ENCODE measurements around the gene NOSTRIN.
A peak's percentile ranks its signal among the peaks of the same experiment; 100 is the strongest.
"Not testable (repeated sequence)": the region's sequence is repeated elsewhere in the genome, so short reads cannot be mapped to it uniquely, and the experiment has no call there.

NOSTRIN gene

GRCh38 chr2:168801961-168802858 lies at the start of gene NOSTRIN:
TSS of gene NOSTRIN (plus strand) at chr2:168802637. CDS start at chr2:168802647, 10 bp downstream.
- no peak for DNase-seq (ENCODE audit: low read depth in 2 of 2)

GRCh38 chr2:168753765-168754329 lies 48.6 kb upstream of the NOSTRIN start:
- DNase-seq (ENCODE audit: low read depth in 2 of 2) = no peak

GRCh38 chr2:168757223-168757622 lies 45.2 kb upstream of the NOSTRIN start:
- no peak for DNase-seq (ENCODE audit: low read depth in 2 of 2)

- no peak for DNase-seq (ENCODE audit: low read depth in 2 of 2)
Observed at GRCh38 chr2:168758970-168759820, 43.2 kb upstream of the NOSTRIN start.

- no peak for DNase-seq (ENCODE audit: low read depth in 2 of 2)
Observed at GRCh38 chr2:168765401-168765800, 37.0 kb upstream of the NOSTRIN start.

GRCh38 chr2:168766600-168766999 lies 35.8 kb upstream of the NOSTRIN start:
- DNase-seq (ENCODE audit: low read depth in 2 of 2) = no peak

- DNase-seq (ENCODE audit: low read depth in 2 of 2) = no peak
Observed at GRCh38 chr2:168767258-168767657, 35.2 kb upstream of the NOSTRIN start.

GRCh38 chr2:168768357-168768756 lies 34.1 kb upstream of the NOSTRIN start:
- not testable (repeated sequence) for DNase-seq (ENCODE audit: low read depth in 2 of 2)

GRCh38 chr2:168770796-168771195 lies 31.6 kb upstream of the NOSTRIN start:
- DNase-seq (ENCODE audit: low read depth in 2 of 2) = no peak

- DNase-seq (ENCODE audit: low read depth in 2 of 2) = no peak
Observed at GRCh38 chr2:168772704-168773103, 29.7 kb upstream of the NOSTRIN start.

- DNase-seq (ENCODE audit: low read depth in 2 of 2) = no peak
Observed at GRCh38 chr2:168773128-168773527, 29.3 kb upstream of the NOSTRIN start.

- peak; percentile 4 to 14 for DNase-seq (ENCODE audit: low read depth in 2 of 2)
Observed at GRCh38 chr2:168773719-168774521, 28.5 kb upstream of the NOSTRIN start.

- no peak for DNase-seq (ENCODE audit: low read depth in 2 of 2)
Observed at GRCh38 chr2:168775837-168776236, 26.6 kb upstream of the NOSTRIN start.

GRCh38 chr2:168780669-168781071 lies 21.8 kb upstream of the NOSTRIN start:
- DNase-seq (ENCODE audit: low read depth in 2 of 2) = no peak

- DNase-seq (ENCODE audit: low read depth in 2 of 2) = no peak
Observed at GRCh38 chr2:168781191-168781817, 21.1 kb upstream of the NOSTRIN start.

- no peak for DNase-seq (ENCODE audit: low read depth in 2 of 2)
Observed at GRCh38 chr2:168782271-168782670, 20.2 kb upstream of the NOSTRIN start.

GRCh38 chr2:168784993-168785392 lies 17.4 kb upstream of the NOSTRIN start:
- DNase-seq (ENCODE audit: low read depth in 2 of 2) = no peak

- no peak for DNase-seq (ENCODE audit: low read depth in 2 of 2)
Observed at GRCh38 chr2:168787098-168787781, 15.2 kb upstream of the NOSTRIN start.

- DNase-seq (ENCODE audit: low read depth in 2 of 2) = no peak
Observed at GRCh38 chr2:168787782-168788376, 14.6 kb upstream of the NOSTRIN start.

GRCh38 chr2:168789776-168790175 lies 12.7 kb upstream of the NOSTRIN start:
- no peak for DNase-seq (ENCODE audit: low read depth in 2 of 2)

All from stimulated activated CD8-positive, alpha-beta memory T cell treated with anti-CD3 and anti-CD28 coated beads, Interleukin-2, amount 100 ng/mL, for 48 hours (primary cell).